ENCODE results near the gene BHLHE40.

The BHLHE40 gene

DNA sequence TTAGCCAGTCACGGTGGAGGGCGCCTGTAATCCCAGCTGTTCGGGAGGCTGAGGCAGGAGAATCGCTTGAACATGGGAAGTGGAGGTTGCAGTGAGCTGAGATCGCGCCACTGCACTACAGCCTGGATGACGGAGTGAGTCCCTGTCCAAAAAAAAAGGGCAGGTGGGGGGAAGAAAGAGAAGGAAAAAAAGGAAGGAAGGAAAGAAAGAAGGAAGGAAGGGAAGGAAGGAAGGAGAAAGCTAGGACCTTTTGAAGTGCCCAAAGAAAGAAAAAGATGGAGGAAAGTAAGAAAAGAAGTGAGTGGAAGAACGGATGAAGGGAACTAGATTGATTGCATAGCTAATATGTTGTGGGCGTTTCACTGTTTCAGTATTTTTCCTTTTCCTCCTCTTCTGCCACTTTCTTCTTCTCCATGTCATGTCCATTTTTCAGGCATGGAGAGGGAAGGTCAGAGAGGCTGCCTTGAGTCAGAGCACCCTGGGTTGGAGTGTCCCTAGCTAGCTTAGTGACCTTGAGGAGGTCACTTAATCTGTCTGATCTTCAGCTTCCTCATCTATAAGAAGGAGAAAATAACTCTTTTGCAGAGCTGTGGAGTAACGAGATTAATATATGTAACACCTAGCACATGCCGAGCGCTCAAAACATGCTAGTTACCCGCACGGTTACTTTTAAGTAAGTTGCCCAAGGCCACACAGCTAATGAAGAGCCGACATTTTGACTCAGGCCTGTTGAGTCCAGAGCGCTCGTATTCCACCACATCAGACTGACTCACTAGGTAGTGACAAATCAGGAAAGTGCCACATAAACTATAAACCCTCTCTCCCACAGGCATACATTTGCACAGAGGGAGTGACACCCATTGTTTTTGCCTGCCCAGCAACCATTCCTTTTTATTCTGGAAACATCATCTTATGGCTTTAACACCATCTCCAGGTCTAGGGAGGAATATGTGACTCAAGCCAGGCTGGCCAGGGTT is 42.2 kb downstream of the BHLHE40 start:
- no peak for DNase-seq (ENCODE audit: low spot score)
- Histone ChIP-seq H3K27ac (no peak overlapping the region), H3K4me3 (no peak overlapping the region)
- TF ChIP-seq, protein P1, sequence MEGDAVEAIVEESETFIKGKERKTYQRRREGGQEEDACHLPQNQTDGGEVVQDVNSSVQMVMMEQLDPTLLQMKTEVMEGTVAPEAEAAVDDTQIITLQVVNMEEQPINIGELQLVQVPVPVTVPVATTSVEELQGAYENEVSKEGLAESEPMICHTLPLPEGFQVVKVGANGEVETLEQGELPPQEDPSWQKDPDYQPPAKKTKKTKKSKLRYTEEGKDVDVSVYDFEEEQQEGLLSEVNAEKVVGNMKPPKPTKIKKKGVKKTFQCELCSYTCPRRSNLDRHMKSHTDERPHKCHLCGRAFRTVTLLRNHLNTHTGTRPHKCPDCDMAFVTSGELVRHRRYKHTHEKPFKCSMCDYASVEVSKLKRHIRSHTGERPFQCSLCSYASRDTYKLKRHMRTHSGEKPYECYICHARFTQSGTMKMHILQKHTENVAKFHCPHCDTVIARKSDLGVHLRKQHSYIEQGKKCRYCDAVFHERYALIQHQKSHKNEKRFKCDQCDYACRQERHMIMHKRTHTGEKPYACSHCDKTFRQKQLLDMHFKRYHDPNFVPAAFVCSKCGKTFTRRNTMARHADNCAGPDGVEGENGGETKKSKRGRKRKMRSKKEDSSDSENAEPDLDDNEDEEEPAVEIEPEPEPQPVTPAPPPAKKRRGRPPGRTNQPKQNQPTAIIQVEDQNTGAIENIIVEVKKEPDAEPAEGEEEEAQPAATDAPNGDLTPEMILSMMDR (IDR thresholded peaks at IDR 0.05): no peak

GRCh38 chr3:5022187-5022965 is 43.1 kb downstream of the BHLHE40 start:
- TF ChIP-seq, protein P1 (IDR thresholded peaks at IDR 0.05): no peak
- DNase-seq (ENCODE audit: low spot score): no peak
- H3K4me3 ChIP-seq: no peak overlapping the region
- H3K27ac ChIP-seq: peak overlapping the region; percentile 16 to 43

DNA sequence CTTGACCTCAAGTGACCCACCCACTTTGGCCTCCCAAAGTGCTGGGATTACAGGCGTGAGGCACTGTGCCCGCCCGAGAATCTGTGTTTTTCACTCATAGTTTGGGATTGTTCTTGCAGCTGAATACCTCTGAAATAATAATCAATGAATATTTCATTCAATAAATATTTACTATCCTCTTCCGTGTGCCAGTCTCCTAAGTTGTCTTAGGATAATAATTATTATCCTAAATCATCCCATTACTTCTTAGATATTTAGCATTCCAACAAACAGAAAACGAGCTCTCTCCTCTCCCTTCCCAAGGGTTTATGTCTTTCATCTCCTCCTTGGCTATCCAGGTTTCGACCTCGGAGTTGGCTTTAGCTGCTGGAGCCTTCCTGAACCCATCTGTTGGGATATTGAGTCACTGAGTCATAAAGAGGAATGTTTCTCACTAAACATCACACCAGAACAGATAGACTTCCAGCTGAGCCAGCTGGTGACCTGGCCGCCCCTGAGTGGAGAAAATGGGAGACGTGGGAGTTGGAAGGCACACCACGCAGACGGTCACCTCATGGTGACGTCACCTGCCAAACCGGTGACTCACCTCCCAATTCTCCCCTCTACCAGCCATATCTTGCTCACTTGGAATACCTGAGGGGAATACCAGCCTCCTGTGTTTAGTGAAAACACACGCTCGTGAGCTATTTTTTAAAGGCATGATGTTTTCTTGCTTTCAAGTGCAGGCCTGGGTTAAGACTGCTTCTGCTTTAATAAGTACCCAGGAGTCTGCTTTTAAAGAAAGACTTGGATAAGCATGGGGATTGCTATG is 43.9 kb downstream of the BHLHE40 start:
- Histone ChIP-seq H3K27ac (peak overlapping the region; percentile 43 to 56), H3K4me3 (no peak overlapping the region)
- peak; percentile 81 for DNase-seq (ENCODE audit: low spot score)
- TF ChIP-seq, protein P1 (IDR thresholded peaks at IDR 0.05): no peak

DNA sequence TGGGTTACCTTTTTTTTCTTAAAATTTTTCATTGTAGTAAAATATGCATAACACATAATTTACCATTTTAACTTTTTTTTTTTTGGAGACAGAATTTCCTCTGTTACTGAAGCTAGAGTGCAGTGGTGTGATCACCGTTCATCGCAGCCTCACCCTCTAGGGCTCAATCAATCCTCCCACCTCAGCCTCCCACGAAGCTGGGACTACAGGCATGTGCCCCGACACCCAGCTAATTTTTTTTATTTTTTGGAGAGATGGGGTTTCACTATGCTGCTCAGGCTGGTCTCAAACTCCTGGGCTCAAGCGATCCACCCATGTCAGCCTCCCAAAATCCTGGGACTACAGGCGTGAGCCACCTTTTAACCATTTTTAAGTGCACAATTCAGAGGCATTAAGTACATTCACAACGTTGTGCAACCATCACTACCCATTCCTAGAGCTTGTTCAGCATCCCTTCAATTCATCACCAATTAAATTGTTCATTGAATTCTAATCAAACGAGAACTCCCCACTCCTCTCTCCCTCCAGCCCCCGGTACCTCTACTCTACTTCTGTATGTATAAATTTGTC is 44.6 kb downstream of the BHLHE40 start:
- H3K27ac ChIP-seq: peak overlapping the region in 1 of 2 donors; percentile 51
- TF ChIP-seq, protein P1 (IDR thresholded peaks at IDR 0.05): no peak
- DNase-seq (ENCODE audit: low spot score): no peak
- no peak overlapping the region for H3K4me3 ChIP-seq

DNA sequence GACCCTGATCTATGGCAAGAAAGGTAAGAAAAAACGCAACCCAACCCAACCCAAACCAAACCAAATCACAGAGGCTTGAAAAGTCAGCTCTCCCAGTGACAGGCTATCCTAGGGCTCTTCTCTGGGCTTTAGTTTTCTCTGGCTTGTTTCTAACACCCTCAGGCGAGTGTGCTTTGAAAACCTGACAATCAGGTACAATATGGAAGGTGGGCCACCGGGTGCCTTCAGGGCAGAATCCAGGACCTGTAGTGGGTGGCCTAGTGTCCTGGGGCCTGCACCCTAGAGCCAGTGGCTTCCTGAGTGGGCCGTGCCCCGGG is 46.8 kb downstream of the BHLHE40 start:
- no peak for DNase-seq (ENCODE audit: low spot score)
- H3K4me3 ChIP-seq: peak overlapping the region; percentile 67
- TF ChIP-seq, protein P1 (IDR thresholded peaks at IDR 0.05): no peak

GRCh38 chr3:5029715-5030114 is 50.5 kb downstream of the BHLHE40 start:
- H3K27ac ChIP-seq: no peak overlapping the region
- H3K4me3 ChIP-seq: no peak overlapping the region

More for the DNA sequence above, 46.8 kb downstream of the BHLHE40 start:
- H3K27ac ChIP-seq: peak overlapping the region; percentile 89 to 93

More at GRCh38 chr3:5029715-5030114, 50.5 kb downstream of the BHLHE40 start:
- TF ChIP-seq, protein P1 (IDR thresholded peaks at IDR 0.05): no peak
- no peak for DNase-seq (ENCODE audit: low spot score)

All from coronary artery (tissue), 2 donors.